Measurements from ENCODE around the gene PPIE. TPM values are rescaled to one million over a fixed set of nuclear protein-coding genes. Genes with fewer than 3 reads are reported as not detected.

PPIE gene
- total and polyA plus RNA-seq, 2 donors (not counting 1 experiment from before 2014, with no cell fraction given): 68.6 to 78.3 TPM

GRCh38 chr1:39745016-39745670, 6.5 kb downstream of the PPIE start:
- no peaks in the 10 kb centered on the region for H3K27me3 ChIP-seq (replicated peaks in 1 of 4; ENCODE audit: control extremely low read depth in 1 of 4, control insufficient read depth in 3 of 4, insufficient read depth in 4 of 4, low read length in 3 of 4)
- Mint-ChIP-seq H3K9me3 (ENCODE audit: insufficient read depth) (no peaks in the 10 kb centered on the region), H3K27ac (no peak overlapping the region), H3K4me3 (no peak overlapping the region), H3K27me3 (no peaks in the 10 kb centered on the region), H3K4me1 (peaks cover 7% of the 10 kb centered on the region)
- TF ChIP-seq EZH2 (IDR thresholded peaks at IDR 0.05; ENCODE audit: borderline replicate concordance, insufficient read depth, low read depth, low read length, poor library complexity, severe bottlenecking) (no peak), CTCF (IDR thresholded peaks at IDR 0.05) (no peak)
- CTCF ChIA-PET: no interaction called here
- intact Hi-C loops (cut with micrococcal nuclease): no loop called here
- no peak overlapping the region for H2AFZ ChIP-seq (ENCODE audit: insufficient read depth, low read depth, low read length, poor library complexity, severe bottlenecking)
- no peak overlapping the region for H3K4me2 ChIP-seq (replicated peaks; ENCODE audit: low read depth, low read length, poor library complexity, severe bottlenecking)
- H3K27ac ChIP-seq (ENCODE audit: low read length in 2 of 2): no peak overlapping the region
- H3K36me3 ChIP-seq (replicated peaks in 1 of 2; ENCODE audit: control extremely low read depth in 1 of 2, control insufficient read depth in 1 of 2, extremely low read depth in 1 of 2, insufficient read depth in 2 of 2, low read length in 1 of 2): peaks cover 11 to 91% of the 10 kb centered on the region in 2 experiments
- H3K79me2 ChIP-seq (ENCODE audit: control insufficient read depth, insufficient read depth, low read length): no peaks in the 10 kb centered on the region
- H3K9ac ChIP-seq (ENCODE audit: low read length): no peak overlapping the region
- POLR2A ChIA-PET: no interaction called here
- WGBS (ENCODE audit: insufficient coverage): 94% methylated on average over 12 of the region's 16 CpGs
- DNase-seq: no peak
- ATAC-seq (ENCODE audit: low read depth): no peak
- no peaks in the 10 kb centered on the region for H3K4me1 ChIP-seq (ENCODE audit: control insufficient read depth in 2 of 2, insufficient read depth in 2 of 2, low read length in 2 of 2)
- no peak overlapping the region for H3K4me3 ChIP-seq (ENCODE audit: control extremely low read depth in 1 of 5, extremely low read depth in 1 of 5, insufficient read depth in 1 of 5, low read depth in 2 of 5, low read length in 4 of 5)
- H4K20me1 ChIP-seq (ENCODE audit: control insufficient read depth, insufficient read depth, low read length, poor library complexity, severe bottlenecking): peaks cover 5% of the 10 kb centered on the region
- no peaks in the 10 kb centered on the region for H3K9me3 ChIP-seq (ENCODE audit: control extremely low read depth in 1 of 3, control insufficient read depth in 2 of 3, insufficient read depth in 1 of 3, low read length in 2 of 3)

- Histone ChIP-seq H3K4me2 (replicated peaks; ENCODE audit: low read depth, low read length, poor library complexity, severe bottlenecking) (no peak overlapping the region), H3K4me3 (ENCODE audit: control extremely low read depth in 1 of 5, extremely low read depth in 1 of 5, insufficient read depth in 1 of 5, low read depth in 2 of 5, low read length in 4 of 5) (no peak overlapping the region), H3K27ac (ENCODE audit: low read length in 2 of 2) (no peak overlapping the region), H3K79me2 (ENCODE audit: control insufficient read depth, insufficient read depth, low read length) (no peaks in the 10 kb centered on the region), H3K9me3 (ENCODE audit: control extremely low read depth in 1 of 3, control insufficient read depth in 2 of 3, insufficient read depth in 1 of 3, low read length in 2 of 3) (no peaks in the 10 kb centered on the region), H4K20me1 (ENCODE audit: control insufficient read depth, insufficient read depth, low read length, poor library complexity, severe bottlenecking) (peaks cover 5% of the 10 kb centered on the region), H3K4me1 (ENCODE audit: control insufficient read depth in 2 of 2, insufficient read depth in 2 of 2, low read length in 2 of 2) (no peaks in the 10 kb centered on the region), H3K9ac (ENCODE audit: low read length) (no peak overlapping the region), H3K36me3 (replicated peaks in 1 of 2; ENCODE audit: control extremely low read depth in 1 of 2, control insufficient read depth in 1 of 2, extremely low read depth in 1 of 2, insufficient read depth in 2 of 2, low read length in 1 of 2) (peaks cover 5 to 93% of the 10 kb centered on the region in 2 experiments), H2AFZ (ENCODE audit: insufficient read depth, low read depth, low read length, poor library complexity, severe bottlenecking) (no peak overlapping the region), H3K27me3 (replicated peaks in 1 of 4; ENCODE audit: control extremely low read depth in 1 of 4, control insufficient read depth in 3 of 4, insufficient read depth in 4 of 4, low read length in 3 of 4) (no peaks in the 10 kb centered on the region)
- no peak overlapping the region for H3K27ac Mint-ChIP-seq
- 96% methylated on average over 4 of the region's 7 CpGs for WGBS (ENCODE audit: insufficient coverage)
- TF ChIP-seq EZH2 (IDR thresholded peaks at IDR 0.05; ENCODE audit: borderline replicate concordance, insufficient read depth, low read depth, low read length, poor library complexity, severe bottlenecking) (no peak), CTCF (IDR thresholded peaks at IDR 0.05) (no peak)
- no peaks in the 10 kb centered on the region for H3K9me3 Mint-ChIP-seq (ENCODE audit: insufficient read depth)
- CTCF ChIA-PET: no interaction called here
- H3K27me3 Mint-ChIP-seq: no peaks in the 10 kb centered on the region
- POLR2A ChIA-PET: no interaction called here
- no peaks in the 10 kb centered on the region for H3K4me1 Mint-ChIP-seq
- intact Hi-C loops (cut with micrococcal nuclease): no loop called here
- H3K4me3 Mint-ChIP-seq: no peak overlapping the region
- DNase-seq (no peak), ATAC-seq (ENCODE audit: low read depth) (no peak)
Measured at GRCh38 chr1:39751595-39751994, 12.9 kb downstream of the PPIE start.

All from B cell (primary cell).